Neural cell (in vitro differentiated cells): ENCODE data around the gene TSPEAR. TPM values are rescaled to one million over a fixed set of nuclear protein-coding genes. Genes with fewer than 3 reads are reported as not detected.

Source experiments
- H2AFZ ChIP-seq: fragments of 200-600, 300-800 bp; sonication (generic), shearing (Covaris generic); 2 replicates; pipeline ENCODE4 v1.6.0; 2014; ENCODE audit warnings: low read depth, mild to moderate bottlenecking, antibody characterized with exemption, low read length, moderate library complexity
- H3F3A ChIP-seq: fragments of 200-600 bp; shearing (Covaris generic); 2 replicates; pipeline ENCODE4 v1.6.1; 2016; ENCODE audit warnings: mild to moderate bottlenecking, moderate library complexity, mixed read lengths, antibody characterized with exemption, low read length; ENCODE audit not compliant: insufficient read depth, poor library complexity, severe bottlenecking
- H3K27ac ChIP-seq: fragments of 200-600, 300-800 bp; sonication (generic), shearing (Covaris generic); 2 replicates; pipeline ENCODE4 v1.5.1; 2014; ENCODE audit warnings: mild to moderate bottlenecking, low read length, moderate library complexity
- H3K27me3 ChIP-seq: fragments of 300-800, 200-600 bp; sonication (generic), shearing (Covaris generic); 2 replicates; pipeline ENCODE4 v1.6.0; 2014; ENCODE audit warnings: mild to moderate bottlenecking, low read depth, low read length, moderate library complexity; ENCODE audit not compliant: insufficient read depth
- H3K36me3 ChIP-seq: fragments of 300-800, 200-600 bp; sonication (generic), shearing (Covaris generic); 2 replicates; pipeline ENCODE4 v1.5.1; 2014; ENCODE audit warnings: mild to moderate bottlenecking, antibody characterized with exemption, low read length, moderate library complexity; ENCODE audit not compliant: insufficient read depth
- H3K4me2 ChIP-seq: fragments of 300-800, 200-600 bp; sonication (generic), shearing (Covaris generic); 2 replicates; pipeline ENCODE4 v1.6.0; 2014; ENCODE audit warnings: mild to moderate bottlenecking, low read length
- H3K4me3 ChIP-seq: fragments of 300-800, 200-600 bp; sonication (generic), shearing (Covaris generic); 2 replicates; pipeline ENCODE4 v1.5.1; 2014; ENCODE audit warnings: mild to moderate bottlenecking, low read length, moderate library complexity
- H3K79me2 ChIP-seq: fragments of 200-600 bp; shearing (Covaris generic); replicated peaks from 2 replicates; pipeline ENCODE4 v1.6.0; 2014; ENCODE audit warnings: mild to moderate bottlenecking, low read length, moderate library complexity; ENCODE audit not compliant: insufficient read depth
- H3K9ac ChIP-seq: fragments of 300-800, 200-600 bp; sonication (generic), shearing (Covaris generic); 2 replicates; pipeline ENCODE4 v1.6.1; 2016; ENCODE audit warnings: mild to moderate bottlenecking, low read length, mixed read lengths
- H3K9me2 ChIP-seq: fragments of 200-600 bp; shearing (Covaris generic); 2 replicates; pipeline ENCODE4 v1.6.1; 2016; ENCODE audit warnings: mild to moderate bottlenecking, low read length, mixed read lengths; ENCODE audit not compliant: insufficient read depth
- H3K9me3 ChIP-seq: fragments of 200-600, 300-800 bp; sonication (generic), shearing (Covaris generic); 2 replicates; pipeline ENCODE4 v1.6.1; 2016; ENCODE audit warnings: mild to moderate bottlenecking, mixed run types, low read length, moderate library complexity, mixed read lengths
- H4K20me1 ChIP-seq: fragments of 200-600 bp; shearing (Covaris generic); 2 replicates; pipeline ENCODE4 v1.6.1; 2016; ENCODE audit warnings: mild to moderate bottlenecking, mixed run types; ENCODE audit not compliant: insufficient read depth
- CTCF ChIP-seq: fragments of 450-650 bp; IDR thresholded peaks from 2 replicates; pipeline ENCODE4 v1.5.1; 2014; ENCODE audit warnings: antibody characterized with exemption, mild to moderate bottlenecking, moderate library complexity; ENCODE audit not compliant: poor library complexity, severe bottlenecking
- EP300 ChIP-seq: fragments of 450-650 bp; conservative IDR thresholded peaks from 2 replicates; pipeline ENCODE4 v1.6.1; 2014; ENCODE audit warnings: antibody characterized with exemption, mild to moderate bottlenecking, moderate library complexity; ENCODE audit not compliant: poor library complexity, severe bottlenecking
- EZH2 ChIP-seq: fragments of 200-600, 300-800 bp; shearing (Covaris generic), sonication (generic); IDR thresholded peaks from 2 replicates; pipeline ENCODE4 v1.6.1; 2014; ENCODE audit warnings: antibody characterized with exemption, low read length, borderline replicate concordance, mild to moderate bottlenecking; ENCODE audit not compliant: insufficient read depth, poor library complexity, severe bottlenecking
- MXI1 ChIP-seq: fragments of 450-650 bp; conservative IDR thresholded peaks from 2 replicates; pipeline ENCODE4 v1.6.1; 2014; ENCODE audit warnings: antibody characterized with exemption, mild to moderate bottlenecking; ENCODE audit not compliant: poor library complexity, severe bottlenecking
- POLR2AphosphoS5 ChIP-seq: IDR thresholded peaks from 2 replicates; pipeline ENCODE4 v1.6.1; 2012
- RAD21 ChIP-seq: fragments of 450-650 bp; conservative IDR thresholded peaks from 2 replicates; pipeline ENCODE4 v1.6.1; 2014; ENCODE audit warnings: antibody characterized with exemption, mild to moderate bottlenecking, moderate library complexity
- SMC3 ChIP-seq: fragments of 450-650 bp; conservative IDR thresholded peaks from 2 replicates; pipeline ENCODE4 v1.6.1; 2014; ENCODE audit warnings: antibody characterized with exemption, mild to moderate bottlenecking, moderate library complexity; ENCODE audit not compliant: poor library complexity
- TAF1 ChIP-seq: IDR thresholded peaks from 2 replicates; pipeline ENCODE4 v1.6.1; 2012; ENCODE audit warnings: low read depth
- polyA plus RNA-seq: library from polyadenylated mRNA; depleted of rRNA; stranded (reverse); fragments of >200 nt; gene quantifications from 2 replicates; pipeline ENCODE4 v1.2.3, GENCODE V29; 2014
- TF ChIP-seq, protein P1 (sequence below): IDR thresholded peaks from 2 replicates; pipeline ENCODE4 v1.6.1; 2012; ENCODE audit warnings: borderline replicate concordance

The TSPEAR gene
- polyA plus RNA-seq, 1 donor from 2014 or later: 0.19 TPM

DNA sequence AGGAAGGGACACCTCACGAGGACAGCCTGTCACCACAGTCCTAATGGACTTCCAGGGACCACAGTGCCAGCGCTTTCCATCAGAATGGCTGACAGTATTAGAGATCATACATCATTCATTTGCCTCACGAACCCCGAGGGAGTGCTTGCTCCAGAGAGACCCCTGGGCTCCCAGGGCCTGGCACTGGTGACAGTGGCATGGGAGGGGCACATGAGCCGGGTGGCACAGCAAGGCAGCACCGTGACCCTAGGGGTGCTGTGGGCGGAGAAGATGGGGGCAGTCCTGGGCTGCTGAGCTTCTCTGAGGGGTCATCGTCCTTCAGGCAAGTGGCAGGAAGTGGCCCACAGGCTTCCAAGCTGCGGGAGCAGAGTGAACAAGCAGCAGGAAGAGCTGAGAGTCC is 16.4 kb upstream of the TSPEAR start:
- no peaks in the 10 kb centered on the region for H3K79me2 ChIP-seq
- H3K9ac ChIP-seq: no peak overlapping the region
- TF ChIP-seq RAD21 (no peak), EP300 (no peak), MXI1 (no peak), TAF1 (no peak), EZH2 (no peak), POLR2AphosphoS5 (no peak), SMC3 (no peak), CTCF (no peak)
- TF ChIP-seq, protein P1, sequence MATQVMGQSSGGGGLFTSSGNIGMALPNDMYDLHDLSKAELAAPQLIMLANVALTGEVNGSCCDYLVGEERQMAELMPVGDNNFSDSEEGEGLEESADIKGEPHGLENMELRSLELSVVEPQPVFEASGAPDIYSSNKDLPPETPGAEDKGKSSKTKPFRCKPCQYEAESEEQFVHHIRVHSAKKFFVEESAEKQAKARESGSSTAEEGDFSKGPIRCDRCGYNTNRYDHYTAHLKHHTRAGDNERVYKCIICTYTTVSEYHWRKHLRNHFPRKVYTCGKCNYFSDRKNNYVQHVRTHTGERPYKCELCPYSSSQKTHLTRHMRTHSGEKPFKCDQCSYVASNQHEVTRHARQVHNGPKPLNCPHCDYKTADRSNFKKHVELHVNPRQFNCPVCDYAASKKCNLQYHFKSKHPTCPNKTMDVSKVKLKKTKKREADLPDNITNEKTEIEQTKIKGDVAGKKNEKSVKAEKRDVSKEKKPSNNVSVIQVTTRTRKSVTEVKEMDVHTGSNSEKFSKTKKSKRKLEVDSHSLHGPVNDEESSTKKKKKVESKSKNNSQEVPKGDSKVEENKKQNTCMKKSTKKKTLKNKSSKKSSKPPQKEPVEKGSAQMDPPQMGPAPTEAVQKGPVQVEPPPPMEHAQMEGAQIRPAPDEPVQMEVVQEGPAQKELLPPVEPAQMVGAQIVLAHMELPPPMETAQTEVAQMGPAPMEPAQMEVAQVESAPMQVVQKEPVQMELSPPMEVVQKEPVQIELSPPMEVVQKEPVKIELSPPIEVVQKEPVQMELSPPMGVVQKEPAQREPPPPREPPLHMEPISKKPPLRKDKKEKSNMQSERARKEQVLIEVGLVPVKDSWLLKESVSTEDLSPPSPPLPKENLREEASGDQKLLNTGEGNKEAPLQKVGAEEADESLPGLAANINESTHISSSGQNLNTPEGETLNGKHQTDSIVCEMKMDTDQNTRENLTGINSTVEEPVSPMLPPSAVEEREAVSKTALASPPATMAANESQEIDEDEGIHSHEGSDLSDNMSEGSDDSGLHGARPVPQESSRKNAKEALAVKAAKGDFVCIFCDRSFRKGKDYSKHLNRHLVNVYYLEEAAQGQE: no peak
- H4K20me1 ChIP-seq: no peaks in the 10 kb centered on the region
- no peak overlapping the region for H2AFZ ChIP-seq
- no peaks in the 10 kb centered on the region for H3K9me3 ChIP-seq
- H3K4me3 ChIP-seq: no peak overlapping the region
- no peaks in the 10 kb centered on the region for H3K27me3 ChIP-seq
- H3K9me2 ChIP-seq: no peaks in the 10 kb centered on the region
- no peak overlapping the region for H3K4me2 ChIP-seq
- H3F3A ChIP-seq: no peaks in the 10 kb centered on the region
- H3K36me3 ChIP-seq: no peaks in the 10 kb centered on the region
- H3K27ac ChIP-seq: no peak overlapping the region

DNA sequence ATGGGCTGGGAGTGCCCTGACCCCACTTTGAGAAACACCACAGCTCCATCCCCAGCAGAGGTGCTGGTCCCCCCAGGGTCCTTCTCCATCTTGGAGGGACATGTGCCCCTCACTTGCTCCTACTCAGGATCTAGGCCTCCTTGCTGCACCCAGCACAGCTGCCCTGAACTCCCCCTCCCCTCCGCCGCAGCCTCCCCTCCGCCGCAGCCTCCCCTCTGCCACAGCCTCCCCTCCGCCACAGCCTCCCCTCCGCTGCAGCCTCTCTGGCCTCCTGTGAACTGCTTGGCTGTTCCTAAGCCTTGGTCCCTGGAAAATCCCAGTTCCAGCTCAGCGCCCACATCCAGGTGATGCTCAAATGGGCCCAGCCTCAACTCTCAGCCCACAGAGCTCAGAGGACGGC is 15.9 kb upstream of the TSPEAR start:
- H3K36me3 ChIP-seq: no peaks in the 10 kb centered on the region
- no peaks in the 10 kb centered on the region for H3K27me3 ChIP-seq
- H3K9me3 ChIP-seq: no peaks in the 10 kb centered on the region
- H3K4me2 ChIP-seq: no peak overlapping the region
- TF ChIP-seq TAF1 (no peak), MXI1 (no peak), EP300 (no peak), RAD21 (no peak), SMC3 (no peak)
- TF ChIP-seq, protein P1: no peak
- no peak overlapping the region for H2AFZ ChIP-seq
- no peaks in the 10 kb centered on the region for H4K20me1 ChIP-seq
- no peaks in the 10 kb centered on the region for H3K79me2 ChIP-seq
- H3K27ac ChIP-seq: no peak overlapping the region
- H3K9ac ChIP-seq: no peak overlapping the region
- no peak overlapping the region for H3K4me3 ChIP-seq
- H3F3A ChIP-seq: no peaks in the 10 kb centered on the region
- no peaks in the 10 kb centered on the region for H3K9me2 ChIP-seq
